DND-41 (cell line): ENCODE data around the gene SAT1.

ENCODE experiments used
- ATAC-seq: fragments of 200-7000 bp; cut with Tn5 transposase; 3 replicates; pipeline ENCODE4 v1.9.1; 2021; ENCODE audit warnings: low read depth; ENCODE audit not compliant: insufficient read depth
- DNase-seq: peaks from one replicate; pipeline ENCODE4 v3.0.0-alpha.2; 2020
- H2AFZ ChIP-seq: 2 replicates; pipeline ENCODE4 v1.6.0; 2012; ENCODE audit warnings: low read depth, low read length
- H3K27ac ChIP-seq: 2 replicates; pipeline ENCODE4 v1.5.1; 2012; ENCODE audit warnings: low read length, inconsistent platforms
- H3K27me3 ChIP-seq: fragments of 200-600 bp; sonication (generic); 2 replicates; pipeline ENCODE4 v1.6.0; 2012; ENCODE audit warnings: low read length, mild to moderate bottlenecking, inconsistent platforms; ENCODE audit not compliant: insufficient read depth, poor library complexity
- H3K36me3 ChIP-seq: 2 replicates; pipeline ENCODE4 v1.5.1; 2012; ENCODE audit warnings: low read length, inconsistent platforms; ENCODE audit not compliant: insufficient read depth
- H3K4me1 ChIP-seq: 2 replicates; pipeline ENCODE4 v1.5.1; 2012; ENCODE audit warnings: mild to moderate bottlenecking, low read length; ENCODE audit not compliant: insufficient read depth
- H3K4me2 ChIP-seq: 2 replicates; pipeline ENCODE4 v1.6.0; 2012; ENCODE audit warnings: mild to moderate bottlenecking, moderate library complexity, low read length, inconsistent platforms; ENCODE audit not compliant: insufficient read depth
- H3K4me3 ChIP-seq, 2 experiments: fragments of 200-600 bp in 1 of 2; shearing (Covaris generic) in 1 of 2; 2 replicates each; pipeline ENCODE4 v1.5.1; 2012 to 2016; ENCODE audit warnings: inconsistent platforms in 2 of 2, low read length in 2 of 2, mild to moderate bottlenecking in 2 of 2, low read depth in 1 of 2, moderate library complexity in 1 of 2
- H3K79me2 ChIP-seq: 2 replicates; pipeline ENCODE4 v1.6.0; 2012; ENCODE audit warnings: low read length, inconsistent platforms; ENCODE audit not compliant: insufficient read depth
- H3K9ac ChIP-seq: 2 replicates; pipeline ENCODE4 v1.6.0; 2012; ENCODE audit warnings: low read depth, mild to moderate bottlenecking, inconsistent platforms, low read length, moderate library complexity
- H3K9me3 ChIP-seq: 2 replicates; pipeline ENCODE4 v1.5.1; 2012; ENCODE audit warnings: low read length, moderate library complexity, mild to moderate bottlenecking, inconsistent platforms; ENCODE audit not compliant: insufficient read depth, severe bottlenecking
- H4K20me1 ChIP-seq: 2 replicates; pipeline ENCODE4 v1.6.0; 2012; ENCODE audit warnings: low read length; ENCODE audit not compliant: insufficient read depth
- EZH2 ChIP-seq: IDR thresholded peaks from 3 replicates; pipeline ENCODE4 v1.6.1; 2012; ENCODE audit warnings: borderline replicate concordance, low read depth, mild to moderate bottlenecking, moderate library complexity, low read length, inconsistent platforms; ENCODE audit not compliant: severe bottlenecking
- TF ChIP-seq, protein P1 (sequence below): IDR thresholded peaks from 2 replicates; pipeline ENCODE4 v1.5.1; 2012; ENCODE audit warnings: borderline replicate concordance, low read length, moderate library complexity, mild to moderate bottlenecking; ENCODE audit not compliant: poor library complexity, severe bottlenecking; ENCODE audit errors: extremely low read depth

The SAT1 gene

GRCh38 chrX:23822397-23822796 lies 39.4 kb downstream of the SAT1 start:
- Histone ChIP-seq H3K9ac (no peak overlapping the region), H3K4me3 (no peak overlapping the region)
- TF ChIP-seq EZH2 = no peak
- TF ChIP-seq, protein P1, sequence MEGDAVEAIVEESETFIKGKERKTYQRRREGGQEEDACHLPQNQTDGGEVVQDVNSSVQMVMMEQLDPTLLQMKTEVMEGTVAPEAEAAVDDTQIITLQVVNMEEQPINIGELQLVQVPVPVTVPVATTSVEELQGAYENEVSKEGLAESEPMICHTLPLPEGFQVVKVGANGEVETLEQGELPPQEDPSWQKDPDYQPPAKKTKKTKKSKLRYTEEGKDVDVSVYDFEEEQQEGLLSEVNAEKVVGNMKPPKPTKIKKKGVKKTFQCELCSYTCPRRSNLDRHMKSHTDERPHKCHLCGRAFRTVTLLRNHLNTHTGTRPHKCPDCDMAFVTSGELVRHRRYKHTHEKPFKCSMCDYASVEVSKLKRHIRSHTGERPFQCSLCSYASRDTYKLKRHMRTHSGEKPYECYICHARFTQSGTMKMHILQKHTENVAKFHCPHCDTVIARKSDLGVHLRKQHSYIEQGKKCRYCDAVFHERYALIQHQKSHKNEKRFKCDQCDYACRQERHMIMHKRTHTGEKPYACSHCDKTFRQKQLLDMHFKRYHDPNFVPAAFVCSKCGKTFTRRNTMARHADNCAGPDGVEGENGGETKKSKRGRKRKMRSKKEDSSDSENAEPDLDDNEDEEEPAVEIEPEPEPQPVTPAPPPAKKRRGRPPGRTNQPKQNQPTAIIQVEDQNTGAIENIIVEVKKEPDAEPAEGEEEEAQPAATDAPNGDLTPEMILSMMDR = no peak

DNA sequence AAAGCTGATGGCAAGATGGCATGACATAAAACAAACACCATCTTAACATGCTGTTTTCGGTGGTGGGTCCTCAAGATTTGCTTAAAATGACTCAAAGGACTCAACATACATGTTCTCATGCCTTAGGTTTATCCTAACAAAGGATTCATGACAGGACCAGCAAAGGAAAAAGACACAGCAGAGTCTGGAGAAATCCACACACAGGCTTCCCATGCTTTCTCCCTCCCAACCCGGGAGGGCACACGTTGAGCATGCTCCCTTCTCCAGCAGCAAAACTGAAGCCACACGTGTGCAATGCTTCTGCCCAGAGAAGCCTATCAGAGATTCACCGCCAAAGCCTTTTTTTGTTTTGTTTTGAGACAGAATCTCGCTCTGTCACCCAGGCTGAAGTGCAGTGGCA lies 39.9 kb downstream of the SAT1 start:
- H3K79me2 ChIP-seq = no peaks in the 10 kb centered on the region
- H3K27ac ChIP-seq = no peak overlapping the region
- H3K4me2 ChIP-seq = no peak overlapping the region
- no peaks in the 10 kb centered on the region for H3K36me3 ChIP-seq
- H3K4me3 ChIP-seq = no peak overlapping the region
- TF ChIP-seq, protein P1 = no peak
- no peak for TF ChIP-seq EZH2
- H2AFZ ChIP-seq = no peak overlapping the region
- ATAC-seq (no peak), DNase-seq (no peak)
- H4K20me1 ChIP-seq = no peaks in the 10 kb centered on the region
- no peak overlapping the region for H3K9ac ChIP-seq
- peaks cover 4% of the 10 kb centered on the region; the same call in 1 of the 2 replicates for H3K4me1 ChIP-seq
- no peaks in the 10 kb centered on the region for H3K27me3 ChIP-seq
- H3K9me3 ChIP-seq = no peaks in the 10 kb centered on the region

More at GRCh38 chrX:23822397-23822796, 39.4 kb downstream of the SAT1 start:
- no peaks in the 10 kb centered on the region for H3K36me3 ChIP-seq
- no peak overlapping the region for H2AFZ ChIP-seq
- no peaks in the 10 kb centered on the region for H4K20me1 ChIP-seq
- H3K9me3 ChIP-seq = no peaks in the 10 kb centered on the region
- H3K4me2 ChIP-seq = no peak overlapping the region
- no peak for DNase-seq
- no peaks in the 10 kb centered on the region for H3K79me2 ChIP-seq
- no peak for ATAC-seq
- no peak overlapping the region for H3K27ac ChIP-seq
- H3K27me3 ChIP-seq = no peaks in the 10 kb centered on the region
- H3K4me1 ChIP-seq = peaks cover 4% of the 10 kb centered on the region; the same call in 1 of the 2 replicates

DNA sequence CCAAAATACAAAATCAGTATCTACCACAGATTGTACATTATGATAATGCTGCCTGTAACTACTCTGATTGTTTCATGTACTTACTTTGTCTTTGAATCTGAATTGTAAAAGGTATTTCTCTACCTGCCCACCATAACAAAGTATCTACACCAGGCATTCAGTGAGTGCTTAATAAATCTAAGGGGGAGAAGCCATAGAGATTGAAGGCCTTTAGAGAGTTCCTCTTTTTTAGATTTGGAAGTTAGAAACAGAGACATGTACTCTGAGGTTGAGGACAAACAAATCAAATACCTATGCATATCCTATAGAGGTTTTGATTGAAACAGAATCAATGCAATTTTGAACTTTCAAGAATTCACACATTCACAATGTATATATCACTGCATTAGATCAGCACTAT lies 42.7 kb downstream of the SAT1 start:
- Histone ChIP-seq H3K36me3 (no peaks in the 10 kb centered on the region), H3K9ac (no peak overlapping the region), H3K79me2 (no peaks in the 10 kb centered on the region), H3K4me1 (no peaks in the 10 kb centered on the region), H2AFZ (no peak overlapping the region), H4K20me1 (no peaks in the 10 kb centered on the region), H3K4me3 (no peak overlapping the region), H3K27me3 (no peaks in the 10 kb centered on the region), H3K27ac (no peak overlapping the region), H3K4me2 (no peak overlapping the region), H3K9me3 (no peaks in the 10 kb centered on the region)
- no peak for ATAC-seq
- TF ChIP-seq, protein P1 = no peak
- no peak for TF ChIP-seq EZH2
- no peak for DNase-seq

- Histone ChIP-seq H4K20me1 (no peaks in the 10 kb centered on the region), H3K4me1 (no peaks in the 10 kb centered on the region), H3K27ac (no peak overlapping the region), H2AFZ (no peak overlapping the region), H3K36me3 (no peaks in the 10 kb centered on the region), H3K4me3 (no peak overlapping the region), H3K27me3 (no peaks in the 10 kb centered on the region), H3K9ac (no peak overlapping the region), H3K9me3 (no peaks in the 10 kb centered on the region), H3K4me2 (no peak overlapping the region), H3K79me2 (no peaks in the 10 kb centered on the region)
- ATAC-seq (no peak), DNase-seq (no peak)
- TF ChIP-seq, protein P1 = no peak
- no peak for TF ChIP-seq EZH2
Measured at GRCh38 chrX:23826216-23826615, 43.2 kb downstream of the SAT1 start.
